Heart left ventricle (tissue), 13 donors: ENCODE measurements around the gene SPTBN1.

Experiments used
- POLR2A ChIP-seq, 2 donors: fragments of 450-650 bp; IDR thresholded peaks; one replicate each; pipeline ENCODE4 v1.6.1; 2017; ENCODE audit warnings: antibody characterized with exemption in 2 of 2, mild to moderate bottlenecking in 2 of 2, moderate library complexity in 2 of 2
- TF ChIP-seq, protein P1 (sequence below), 12 donors: fragments of 200-600 bp; sonication (generic) in 4 of 12; IDR thresholded peaks; one replicate each; pipeline versions ENCODE4 v1.5.0 to v1.8.0; 2018 to 2022; ENCODE audit warnings: antibody characterized with exemption in 12 of 12, mild to moderate bottlenecking in 5 of 12
- donor health status: ischemic (EF 13 %, LVEDD 7.1; RV severe dilation, severe dysfunction).
- donor health status: DM: no; HTN: yes; CAD: no.
- donor health status: DM: no; HTN: no; CAD: no.
- donor health status: ischemic (EF 25% LVEDD 6.9; RV normal size, moderate dysfunction).
- donor health status: ischemic (EF 25% LVEDD 5.7; RV mildly dilated, moderate dysfunction).
- donor health status: ischemic (EF 35%, LVEDD 5.7; RV mildly dilated, moderate dysfunction).
- donor health status: nonischemic (EF 11% LVEDD 7.7; RV severe dilation, severe dysfunction).
- donor health status: DM: yes; HTN: yes; CAD: no.
- donor health status: PGD.
- donor health status: ischemic (EF 29% LVEDD 5.4; RV normal size, mild dysfunction).
- donor health status: nonischemic (EF 23%, LVEDD 6.1; RV moderate dilation, normal function).

DNA sequence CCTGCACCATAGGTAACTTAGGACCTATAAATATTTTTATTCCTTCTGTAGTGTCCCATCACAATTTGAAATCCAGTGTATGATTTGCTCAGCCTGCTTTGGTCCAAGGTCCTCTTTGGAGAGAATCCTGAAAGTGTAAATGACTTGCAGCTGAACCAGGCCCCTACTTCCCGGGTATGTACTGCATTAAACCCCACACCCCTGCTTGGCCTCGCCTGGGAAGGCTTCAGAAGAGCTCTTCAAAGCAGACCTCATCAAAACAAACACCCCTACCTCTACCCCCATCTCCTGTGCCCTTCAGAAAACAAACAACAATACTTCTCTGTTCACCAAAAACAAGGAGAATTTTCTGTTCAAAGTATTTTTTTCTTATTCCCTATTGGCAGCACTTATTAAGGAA, 9.5 kb upstream of the SPTBN1 start:
- TF ChIP-seq, protein P1, sequence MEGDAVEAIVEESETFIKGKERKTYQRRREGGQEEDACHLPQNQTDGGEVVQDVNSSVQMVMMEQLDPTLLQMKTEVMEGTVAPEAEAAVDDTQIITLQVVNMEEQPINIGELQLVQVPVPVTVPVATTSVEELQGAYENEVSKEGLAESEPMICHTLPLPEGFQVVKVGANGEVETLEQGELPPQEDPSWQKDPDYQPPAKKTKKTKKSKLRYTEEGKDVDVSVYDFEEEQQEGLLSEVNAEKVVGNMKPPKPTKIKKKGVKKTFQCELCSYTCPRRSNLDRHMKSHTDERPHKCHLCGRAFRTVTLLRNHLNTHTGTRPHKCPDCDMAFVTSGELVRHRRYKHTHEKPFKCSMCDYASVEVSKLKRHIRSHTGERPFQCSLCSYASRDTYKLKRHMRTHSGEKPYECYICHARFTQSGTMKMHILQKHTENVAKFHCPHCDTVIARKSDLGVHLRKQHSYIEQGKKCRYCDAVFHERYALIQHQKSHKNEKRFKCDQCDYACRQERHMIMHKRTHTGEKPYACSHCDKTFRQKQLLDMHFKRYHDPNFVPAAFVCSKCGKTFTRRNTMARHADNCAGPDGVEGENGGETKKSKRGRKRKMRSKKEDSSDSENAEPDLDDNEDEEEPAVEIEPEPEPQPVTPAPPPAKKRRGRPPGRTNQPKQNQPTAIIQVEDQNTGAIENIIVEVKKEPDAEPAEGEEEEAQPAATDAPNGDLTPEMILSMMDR (IDR thresholded peaks at IDR 0.05) = no peak
- TF ChIP-seq POLR2A (IDR thresholded peaks at IDR 0.05) = no peak
